HTR-8/SVneo (cell line): ENCODE data around the gene RPP25L.
A peak's percentile ranks its signal among the peaks of the same experiment; 100 is the strongest.

ENCODE experiments used
- DNase-seq: peaks from one replicate; pipeline ENCODE4 v3.0.0; 2011; ENCODE audit warnings: low spot score, mixed read lengths; ENCODE audit not compliant: insufficient read length
- FAIRE-seq: peaks from 2 replicates; lab custom pipeline; 2011; peaks lifted over from hg19 to GRCh38; lab: Jason Lieb, UNC

Gene RPP25L

GRCh38 chr9:34588671-34589635, 22.9 kb downstream of the RPP25L start:
- no peak for FAIRE-seq
- no peak for DNase-seq

- no peak for DNase-seq
Observed at GRCh38 chr9:34587271-34587670, 24.6 kb downstream of the RPP25L start.

GRCh38 chr9:34585946-34586669, 25.8 kb downstream of the RPP25L start:
- DNase-seq, result no peak

More at GRCh38 chr9:34587271-34587670, 24.6 kb downstream of the RPP25L start:
- no peak for FAIRE-seq

GRCh38 chr9:34584970-34585369, 26.9 kb downstream of the RPP25L start:
- FAIRE-seq (no peak), DNase-seq (no peak)

More at GRCh38 chr9:34585946-34586669, 25.8 kb downstream of the RPP25L start:
- FAIRE-seq, result no peak

- DNase-seq (no peak), FAIRE-seq (no peak)
Observed at GRCh38 chr9:34582787-34583186, 29.1 kb downstream of the RPP25L start.

- FAIRE-seq (no peak), DNase-seq (no peak)
Observed at GRCh38 chr9:34581318-34581717, 30.6 kb downstream of the RPP25L start.

- DNase-seq, result no peak
- FAIRE-seq, result no peak
Observed at GRCh38 chr9:34580358-34580757, 31.5 kb downstream of the RPP25L start.

- FAIRE-seq, result no peak
- DNase-seq, result no peak
Observed at GRCh38 chr9:34579808-34580163, 32.1 kb downstream of the RPP25L start.

- FAIRE-seq (no peak), DNase-seq (no peak)
Observed at GRCh38 chr9:34579104-34579807, 32.6 kb downstream of the RPP25L start.

GRCh38 chr9:34578241-34579103, 33.4 kb downstream of the RPP25L start:
- DNase-seq (no peak), FAIRE-seq (peak; percentile 44)

GRCh38 chr9:34577400-34578240, 34.3 kb downstream of the RPP25L start:
- FAIRE-seq, result no peak
- no peak for DNase-seq

- DNase-seq (no peak), FAIRE-seq (no peak)
Observed at GRCh38 chr9:34576597-34577399, 35.1 kb downstream of the RPP25L start.

GRCh38 chr9:34575862-34576596, 35.9 kb downstream of the RPP25L start:
- DNase-seq (no peak), FAIRE-seq (no peak)

GRCh38 chr9:34575241-34575640, 36.7 kb downstream of the RPP25L start:
- FAIRE-seq (no peak), DNase-seq (no peak)

- no peak for FAIRE-seq
Observed at GRCh38 chr9:34574571-34574970, 37.3 kb downstream of the RPP25L start.

GRCh38 chr9:34573599-34574325, 38.1 kb downstream of the RPP25L start:
- no peak for FAIRE-seq

More at GRCh38 chr9:34574571-34574970, 37.3 kb downstream of the RPP25L start:
- DNase-seq, result no peak

GRCh38 chr9:34572628-34573027, 39.3 kb downstream of the RPP25L start:
- FAIRE-seq, result no peak
- DNase-seq, result no peak

More at GRCh38 chr9:34573599-34574325, 38.1 kb downstream of the RPP25L start:
- no peak for DNase-seq
